ENCODE measurements around the gene TMEM223. TPM values are rescaled to one million over a fixed set of nuclear protein-coding genes. Genes with fewer than 3 reads are reported as not detected.

The TMEM223 gene
- total and polyA plus RNA-seq, 9 of the 15 experiments (the other 6 are each of a cell fraction or from before 2014, with no cell fraction given), result 5.9 to 34.5 (median 19.6) TPM

GRCh38 chr11:62787005-62787759 is 4.6 kb downstream of the TMEM223 start, which contains the start of gene TMEM179B (continued):
- TF ChIP-seq POU5F1 (IDR thresholded peaks at IDR 0.05; ENCODE audit: borderline replicate concordance, low read depth, low read length, partially characterized antibody) (no peak), CHD2 (IDR thresholded peaks at IDR 0.05; ENCODE audit: low read depth, low read length) (peak; percentile 3; the same call in 1 of the 2 replicates), HINFP (tag; conservative IDR thresholded peaks at IDR 0.05; ENCODE audit: low read depth) (no peak), OTX1 (CRISPR knock-in tag; IDR thresholded peaks at IDR 0.05) (no peak), CEBPB (tag; IDR thresholded peaks at IDR 0.05) (no peak), CGGBP1 (CRISPR knock-in tag; IDR thresholded peaks at IDR 0.05) (0 out of 2 replicates have a peak, but pooled peaks have one; percentile 29), BRF2 (IDR thresholded peaks at IDR 0.05; ENCODE audit: borderline replicate concordance, insufficient read depth, insufficient read length) (no peak), MTA3 (IDR thresholded peaks at IDR 0.05; ENCODE audit: borderline replicate concordance) (no peak; the same call in none of the 2 replicates), MAX (CRISPR knock-in tag; IDR thresholded peaks at IDR 0.05) (peak; percentile 91), ZNF239 (CRISPR knock-in tag; IDR thresholded peaks at IDR 0.05) (no peak), MAFK (IDR thresholded peaks at IDR 0.05; ENCODE audit: low read length) (no peak), ZNF586 (CRISPR knock-in tag; conservative IDR thresholded peaks at IDR 0.05) (no peak), ZNF24 (IDR thresholded peaks at IDR 0.05) (no peak), POLR2AphosphoS5 (IDR thresholded peaks at IDR 0.05; ENCODE audit: control insufficient read depth, insufficient read depth, low read depth, low read length) (peak; percentile 88), GABPB2 (CRISPR knock-in tag; conservative IDR thresholded peaks at IDR 0.05) (no peak), MYC (IDR thresholded peaks at IDR 0.05; ENCODE audit: low read depth, low read length) (peak; percentile 89), MYC (CRISPR knock-in tag; IDR thresholded peaks at IDR 0.05; ENCODE audit: borderline replicate concordance, low read depth) (peak; percentile 75; the same call in 1 of the 2 replicates), ZNF175 (CRISPR knock-in tag; IDR thresholded peaks at IDR 0.05; ENCODE audit: low read depth) (no peak), PURB (CRISPR knock-in tag; IDR thresholded peaks at IDR 0.05; ENCODE audit: low read depth) (peak; percentile 78; the same call in 1 of the 2 replicates), GATA2 (CRISPR knock-in tag; IDR thresholded peaks at IDR 0.05) (no peak), ETV6 (IDR thresholded peaks at IDR 0.05; ENCODE audit: borderline replicate concordance in 1 of 2, low read depth in 2 of 2, low read length in 1 of 2) (peak in 1 of 2 experiments; percentile 60; a peak in 1 of 4 replicates), ETV6 (CRISPR knock-in tag; IDR thresholded peaks at IDR 0.05; ENCODE audit: borderline replicate concordance) (no peak), ATF3 (IDR thresholded peaks at IDR 0.05) (peak; percentile 40), ATF3 (CRISPR knock-in tag; conservative IDR thresholded peaks at IDR 0.05) (peak; percentile 78; the same call in 1 of the 2 replicates)

Data from K562 (cell line).